GM19023 (cell line): Measurements from ENCODE around the gene PACRGL.

Experiments used
- ATAC-seq: cut with Tn5 transposase; IDR thresholded peaks from one replicate; pipeline ENCODE4 v1.9.1; 2021; ENCODE audit warnings: mild to moderate bottlenecking, moderate library complexity; ENCODE audit not compliant: unreplicated experiment

PACRGL gene

DNA sequence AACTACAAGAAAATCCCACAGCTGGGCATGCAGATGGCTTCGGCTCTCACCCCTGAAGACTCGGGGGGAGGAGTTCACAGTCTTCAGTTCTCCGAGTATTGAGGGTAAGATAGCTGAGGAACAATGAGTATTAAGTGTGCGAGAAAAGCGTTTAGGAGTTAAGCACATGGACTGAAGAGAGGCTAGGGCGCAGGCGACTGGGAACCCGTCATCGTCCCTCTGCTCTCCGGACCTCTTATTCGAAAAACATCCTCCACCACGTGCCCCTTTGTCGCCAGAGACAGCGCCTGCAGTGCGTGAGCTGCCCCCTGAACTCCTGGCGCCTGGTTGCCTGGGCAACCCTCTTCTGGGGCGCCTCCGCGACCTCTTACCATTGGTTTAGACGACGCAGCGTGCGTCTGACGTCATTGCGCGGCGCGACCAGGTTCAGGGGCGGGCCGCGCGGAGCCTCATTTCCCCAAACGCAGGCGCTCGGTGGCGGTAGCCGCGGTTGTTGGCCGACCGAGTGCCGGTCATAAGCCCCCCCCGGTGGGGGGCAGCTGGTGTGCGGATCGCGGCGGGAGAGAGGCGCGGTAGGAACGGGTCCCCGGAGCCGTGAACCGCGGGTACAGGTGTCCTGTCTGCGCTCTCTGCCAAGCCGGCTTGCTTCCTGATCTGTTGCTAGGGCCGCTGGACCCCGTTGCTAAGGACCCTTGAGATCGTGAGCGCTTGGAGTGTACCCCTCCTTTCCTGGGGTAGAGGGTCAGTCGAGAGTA lies at the start of gene PACRGL:
TSS of gene PACRGL (plus strand) at position 452 of the 755 bp plus-strand sequence. CDS start 4,024 bp downstream, outside the sequence.
- ATAC-seq, result peak; percentile 100

DNA sequence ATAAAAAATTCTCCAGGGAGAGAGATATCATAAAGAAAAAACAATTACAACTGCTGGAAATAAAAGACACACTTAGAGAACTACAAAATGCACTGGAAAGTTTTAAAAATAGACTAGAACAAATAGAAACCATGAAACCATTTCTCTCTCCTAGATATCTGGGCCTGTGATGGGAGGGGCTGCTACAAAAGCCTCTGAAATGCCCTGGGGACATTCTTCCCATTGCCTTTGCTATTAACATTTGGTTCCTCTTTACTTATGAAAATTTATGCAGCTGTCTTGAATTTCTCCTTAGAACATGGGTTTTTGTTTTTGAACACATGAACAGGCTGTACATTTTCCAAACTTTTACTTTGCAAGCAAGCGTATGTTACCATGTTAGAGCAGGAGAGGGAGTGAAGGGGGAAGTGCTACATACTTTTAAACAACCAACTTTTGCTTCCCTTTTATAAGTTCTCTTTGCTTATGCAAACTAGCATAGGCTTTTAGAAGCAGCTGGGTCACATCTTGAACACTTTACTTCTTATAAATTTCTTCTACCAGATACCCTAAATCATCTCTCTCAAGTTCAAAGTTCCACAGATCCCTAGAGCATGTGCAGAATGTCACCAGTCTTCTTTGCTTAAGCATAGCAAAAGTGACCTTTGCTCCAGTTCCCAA lies 47.9 kb upstream of the PACRGL start:
- ATAC-seq, result no peak

DNA sequence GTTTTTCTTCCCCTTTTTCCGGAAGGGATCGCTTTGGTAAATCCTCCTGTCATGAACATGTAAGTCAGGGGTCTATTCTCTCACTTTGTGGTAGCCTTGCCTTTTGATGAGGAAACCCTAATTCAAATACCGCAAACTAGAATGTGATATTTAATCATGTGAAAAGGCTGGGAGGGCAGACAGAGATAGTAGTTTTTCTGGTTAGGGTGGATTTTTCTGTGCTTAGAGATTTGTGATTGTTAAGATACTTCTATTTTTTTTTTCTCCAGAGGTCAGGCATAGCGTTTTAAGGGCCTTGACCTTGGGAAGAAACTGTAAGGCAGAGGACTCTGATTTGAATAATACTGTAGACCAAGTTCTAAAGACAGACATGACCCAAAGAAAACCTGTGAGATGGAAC lies 41.8 kb upstream of the PACRGL start:
- ATAC-seq, result no peak

DNA sequence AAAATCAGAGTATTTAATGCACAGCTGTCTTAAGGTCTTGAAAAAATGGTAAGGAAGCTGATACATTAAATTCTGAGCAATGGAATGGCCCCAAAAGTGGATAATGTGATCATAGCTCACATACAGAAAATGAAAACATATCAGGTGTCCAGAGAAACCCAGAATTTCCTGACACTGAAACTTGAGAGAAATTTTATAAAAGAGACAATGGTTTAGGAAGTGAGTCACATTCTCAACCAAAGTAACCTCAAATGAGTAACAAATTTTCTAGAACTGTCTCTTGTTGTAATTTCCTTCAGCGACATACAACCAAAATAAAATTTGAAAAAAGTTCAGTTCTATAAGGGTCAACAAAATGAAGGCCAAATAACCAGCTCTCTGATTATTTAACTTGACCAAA lies 37.4 kb upstream of the PACRGL start:
- no peak for ATAC-seq

DNA sequence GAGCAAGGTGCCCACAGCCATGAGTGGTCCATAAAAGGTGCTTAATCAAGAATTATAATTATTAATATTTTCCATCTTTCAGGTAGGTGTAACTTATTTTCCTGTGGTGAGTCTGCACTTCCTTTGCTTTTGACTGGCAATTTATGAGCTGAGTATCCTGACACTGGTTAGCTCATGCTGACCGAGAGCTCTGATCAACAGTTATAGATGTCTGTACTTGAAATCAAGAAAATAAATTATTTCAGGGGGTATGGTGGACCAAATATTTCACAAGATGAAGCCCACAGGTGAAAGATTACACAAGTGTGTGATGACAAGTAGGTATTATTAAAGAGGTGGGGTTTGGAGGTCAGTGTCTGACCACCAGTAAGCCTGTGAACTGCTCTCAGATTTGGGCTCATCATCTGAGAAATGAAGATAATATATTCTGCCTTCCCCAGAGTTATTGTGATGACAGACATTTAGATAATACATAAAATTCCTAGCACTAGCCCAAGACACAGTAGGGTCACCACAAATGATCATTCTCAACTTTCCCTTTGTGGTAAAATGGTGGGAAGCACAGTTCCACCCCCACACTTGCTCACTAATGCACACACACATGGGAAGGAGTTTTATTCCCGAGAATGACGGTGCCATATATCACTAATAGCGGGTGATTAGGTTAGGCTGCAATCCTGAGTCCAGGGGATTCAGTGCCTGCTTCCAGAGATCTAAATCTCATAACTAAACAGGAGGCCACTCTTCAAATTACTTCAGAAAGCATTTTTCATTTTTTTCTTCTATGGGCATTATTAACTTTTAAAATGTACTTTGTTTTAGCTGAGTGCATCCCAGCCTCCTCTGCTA lies 34.0 kb upstream of the PACRGL start:
- ATAC-seq, result no peak

DNA sequence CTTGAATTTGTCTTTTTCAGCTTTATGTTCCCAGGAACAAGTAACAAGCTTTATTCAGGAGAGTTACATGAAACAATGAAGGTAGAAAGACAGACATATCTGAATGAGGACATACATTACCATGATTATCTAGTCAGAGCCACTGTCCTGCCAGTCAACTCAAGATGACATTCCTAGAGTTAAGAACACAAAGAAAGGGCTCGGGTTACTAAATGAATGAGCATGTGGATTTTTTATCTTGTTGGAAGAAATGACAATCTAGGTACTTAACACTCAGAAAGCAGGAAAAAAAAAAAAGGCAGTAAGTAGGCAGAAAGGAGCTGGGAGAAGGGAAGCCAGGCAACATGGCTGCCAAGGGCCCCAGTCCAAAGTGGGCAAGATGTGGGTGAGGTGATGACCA lies 28.0 kb upstream of the PACRGL start:
- no peak for ATAC-seq

DNA sequence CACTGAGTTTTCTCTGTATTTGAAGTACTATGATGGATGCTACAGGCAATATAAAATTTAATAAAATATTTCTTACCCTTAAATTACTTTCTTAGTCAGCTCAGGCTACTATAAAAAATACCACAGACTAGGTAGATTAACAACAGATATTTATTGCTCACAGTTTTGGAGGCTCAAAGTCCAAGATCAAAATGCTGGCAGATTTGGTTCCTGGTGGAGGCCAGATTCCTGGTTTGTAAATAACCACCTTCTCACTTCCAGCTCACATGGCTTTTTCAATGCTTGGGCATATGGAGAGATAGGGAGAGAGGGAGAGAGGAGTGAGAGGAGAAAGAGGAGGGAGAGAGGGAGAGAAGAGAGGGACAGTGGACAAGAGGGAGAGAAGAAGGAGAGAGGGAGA lies 24.5 kb upstream of the PACRGL start:
- no peak for ATAC-seq

DNA sequence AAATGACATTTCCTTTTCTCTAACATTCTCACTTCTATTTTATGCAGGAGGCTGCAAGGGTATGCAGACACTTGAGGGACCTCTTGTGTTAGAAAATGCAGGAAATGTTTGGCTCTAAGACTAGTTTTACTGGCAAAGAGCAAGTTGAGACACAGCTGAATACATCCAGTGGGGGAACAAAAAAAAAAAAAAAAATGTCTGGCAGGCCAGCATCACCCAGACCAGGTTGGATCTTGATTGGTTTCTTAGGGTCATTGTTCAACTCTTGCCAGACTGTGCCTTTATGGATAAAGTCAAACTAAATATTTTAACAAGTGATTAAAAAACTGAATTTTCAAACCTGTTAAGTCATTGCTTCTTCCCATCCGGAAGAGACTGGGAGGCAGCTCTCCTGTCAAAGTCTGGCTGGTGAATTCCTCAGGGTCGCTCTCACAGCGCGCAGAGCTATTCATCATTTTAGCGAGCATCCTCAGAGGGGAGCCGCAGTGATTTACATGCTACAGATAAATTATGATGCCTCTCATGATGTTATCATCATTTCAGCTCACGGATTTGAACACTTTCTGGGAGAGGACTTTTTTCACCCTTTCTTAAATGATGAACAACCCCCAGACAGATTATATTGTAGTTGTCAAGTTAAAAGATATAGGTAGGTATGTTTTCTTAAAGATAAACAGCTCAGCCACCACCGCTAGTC lies 23.6 kb upstream of the PACRGL start:
- ATAC-seq, result no peak

DNA sequence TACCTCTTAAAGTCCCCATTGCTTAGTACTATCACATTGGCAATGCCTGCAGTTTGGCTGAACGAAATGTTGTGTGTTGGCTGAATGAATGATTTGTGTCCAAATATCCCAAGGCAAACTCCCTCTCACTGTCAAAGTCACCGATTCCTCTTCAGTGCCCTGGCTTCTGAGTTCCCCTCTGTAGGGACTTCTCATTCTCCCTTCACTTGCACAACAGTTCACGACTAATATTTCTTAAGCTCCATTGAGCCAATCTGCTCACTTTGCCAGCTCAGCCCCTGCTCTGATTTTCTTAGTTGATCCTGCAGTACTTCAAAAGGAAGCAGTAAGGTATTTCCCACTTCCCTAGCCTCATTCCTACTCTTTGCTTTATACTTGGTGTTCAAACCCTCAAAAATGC lies 21.9 kb upstream of the PACRGL start:
- no peak for ATAC-seq

DNA sequence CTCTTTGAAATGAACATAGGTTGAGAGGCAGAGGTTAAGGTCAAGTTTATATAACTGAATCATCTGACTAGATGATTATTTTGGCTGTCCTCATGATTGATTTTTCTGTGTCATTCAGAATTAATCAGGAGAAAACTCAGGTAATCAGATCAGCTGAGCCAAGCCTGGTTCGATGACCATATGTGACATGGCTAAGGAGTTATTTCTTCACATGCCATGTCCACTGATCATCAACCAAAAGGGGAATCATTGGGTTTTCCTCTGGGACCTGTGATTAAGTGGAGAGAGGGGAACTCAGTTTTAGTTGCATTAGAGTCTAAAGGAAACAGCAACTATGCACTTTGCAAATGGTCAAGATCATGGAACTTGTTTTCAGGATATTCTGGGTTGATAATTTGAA lies 20.3 kb upstream of the PACRGL start:
- no peak for ATAC-seq

DNA sequence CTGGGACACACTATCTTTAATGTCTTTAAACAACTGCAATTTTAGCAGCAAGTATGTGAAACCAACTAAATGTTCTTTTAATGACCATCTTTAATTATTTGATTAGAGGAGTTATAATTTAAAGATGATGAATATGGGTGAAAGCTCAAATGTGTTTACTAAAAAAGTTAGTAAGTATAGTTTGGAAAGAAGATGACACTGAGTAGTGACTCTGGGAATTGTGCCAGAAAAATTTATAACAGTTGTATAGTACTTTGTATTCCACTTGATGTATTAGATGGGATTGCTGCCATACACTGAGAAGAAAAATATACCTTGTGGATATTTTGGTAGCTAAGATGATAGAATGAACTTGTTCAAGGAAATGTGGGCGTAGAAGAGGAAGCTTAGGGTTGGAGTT lies 19.5 kb upstream of the PACRGL start:
- ATAC-seq, result no peak

DNA sequence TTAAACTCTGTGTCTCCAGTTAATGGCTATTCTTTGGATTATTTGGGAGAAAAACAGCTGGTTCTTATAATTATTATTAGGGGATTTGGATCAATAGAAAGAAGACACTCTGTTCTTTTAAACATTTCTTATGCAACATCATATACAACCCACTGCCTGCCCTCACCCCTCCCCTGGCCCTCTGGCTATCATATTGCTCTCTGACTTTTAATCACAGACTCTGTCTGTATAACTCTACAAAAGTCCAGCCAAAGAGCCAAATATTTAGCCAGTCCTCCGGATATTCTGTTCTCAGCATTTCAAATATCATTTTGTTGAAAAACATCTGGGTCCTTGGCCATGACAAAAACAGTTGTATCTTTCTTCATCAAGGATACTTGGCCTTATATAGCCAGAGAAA lies 19.0 kb upstream of the PACRGL start:
- ATAC-seq, result no peak

DNA sequence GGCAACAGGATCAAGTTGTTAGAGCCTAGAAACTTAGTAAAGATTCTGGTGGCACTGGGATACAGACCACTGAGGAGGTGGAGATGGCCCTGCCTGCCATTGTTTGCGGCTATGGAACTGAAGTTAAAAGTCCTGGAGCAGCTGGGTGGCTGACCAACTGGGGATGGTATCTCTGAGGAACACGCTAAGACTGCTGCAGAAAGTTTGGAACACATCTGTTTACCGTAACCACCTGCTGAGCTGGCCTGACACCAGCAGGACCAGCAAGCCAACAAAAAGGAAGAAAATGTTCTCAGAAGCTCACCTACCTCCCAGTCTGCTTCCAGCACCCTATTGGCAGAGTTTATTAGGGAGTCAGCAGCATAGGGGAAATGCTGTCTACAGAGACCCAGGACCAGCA lies 17.4 kb upstream of the PACRGL start:
- ATAC-seq, result no peak

DNA sequence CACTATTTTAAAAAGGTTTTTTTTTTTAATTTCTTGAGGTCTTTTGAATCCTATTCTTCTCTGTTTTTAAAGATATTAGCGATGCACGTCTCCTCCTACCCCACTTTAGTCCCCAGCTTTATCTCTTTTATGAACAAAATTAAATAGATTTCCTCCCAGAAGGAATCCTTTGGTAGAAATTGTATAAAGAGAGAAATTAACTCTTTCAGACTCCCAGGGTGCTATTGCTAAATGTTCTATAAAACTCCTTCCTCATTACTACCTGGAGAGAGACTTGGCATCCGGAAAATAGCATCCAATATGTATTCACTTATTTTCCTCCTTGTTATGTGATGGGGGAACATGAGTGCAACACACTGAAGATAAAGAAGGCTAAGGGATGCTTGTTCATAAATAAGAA lies 16.5 kb upstream of the PACRGL start:
- no peak for ATAC-seq

DNA sequence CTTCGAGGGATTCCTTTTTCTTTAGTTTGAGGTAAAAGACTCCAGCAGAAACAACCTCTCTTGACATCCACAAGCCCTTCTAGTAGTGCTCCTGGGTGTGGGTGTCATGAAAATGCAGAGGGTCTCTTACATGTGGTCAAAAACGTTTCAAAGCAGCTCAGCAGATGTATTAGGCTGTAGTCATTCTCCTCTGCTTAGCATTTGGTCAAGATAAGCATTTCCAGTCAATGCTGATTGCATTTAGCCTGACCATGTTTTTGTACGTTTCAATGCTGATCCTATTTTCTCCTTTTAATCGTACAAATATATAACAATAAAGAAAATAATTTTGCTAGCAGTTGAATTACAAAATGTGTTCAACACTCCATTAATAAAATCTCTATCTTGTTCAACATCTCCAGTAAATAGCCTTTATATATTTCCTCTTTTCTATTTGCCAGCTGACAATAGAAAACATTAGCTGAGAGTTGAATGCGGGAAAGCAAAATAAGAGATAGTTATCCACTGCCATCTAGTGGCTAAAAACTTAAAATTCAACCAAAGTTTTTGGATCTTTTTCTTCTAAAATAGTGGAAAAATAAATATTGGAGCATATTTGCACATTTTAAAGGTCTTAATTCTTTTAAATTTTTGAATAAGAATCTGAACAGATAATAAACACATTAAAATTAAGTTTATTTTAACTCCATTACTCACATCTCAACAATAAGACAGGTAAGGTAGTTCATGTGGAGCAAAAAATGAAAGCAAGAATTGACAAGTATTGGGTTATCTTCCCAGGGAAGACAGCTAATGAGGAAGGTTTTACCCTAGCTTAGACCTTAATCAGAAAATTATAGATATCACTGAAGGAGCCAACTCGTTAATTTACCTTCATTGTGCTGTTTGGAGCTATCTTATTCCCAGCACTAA lies 15.2 kb upstream of the PACRGL start:
- ATAC-seq, result no peak

DNA sequence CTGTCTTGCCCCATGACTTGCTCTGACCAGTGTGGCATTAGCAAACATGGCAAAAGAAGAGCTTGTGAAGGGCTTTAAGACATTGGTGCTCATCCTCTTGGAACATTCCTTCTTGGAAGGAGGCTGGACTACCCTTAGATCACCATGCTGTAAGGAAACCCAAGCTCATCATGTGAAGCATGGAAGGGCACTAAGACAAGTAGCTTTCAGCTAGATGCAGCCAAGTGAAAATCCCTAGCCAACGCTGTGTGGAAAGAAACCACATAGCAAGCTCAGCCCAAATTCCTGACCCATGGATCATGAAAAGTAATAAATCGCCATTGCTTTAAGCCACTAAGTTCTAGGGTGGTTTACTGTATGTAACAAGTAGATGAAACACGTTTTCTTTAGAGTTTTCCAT lies 12.4 kb upstream of the PACRGL start:
- no peak for ATAC-seq

DNA sequence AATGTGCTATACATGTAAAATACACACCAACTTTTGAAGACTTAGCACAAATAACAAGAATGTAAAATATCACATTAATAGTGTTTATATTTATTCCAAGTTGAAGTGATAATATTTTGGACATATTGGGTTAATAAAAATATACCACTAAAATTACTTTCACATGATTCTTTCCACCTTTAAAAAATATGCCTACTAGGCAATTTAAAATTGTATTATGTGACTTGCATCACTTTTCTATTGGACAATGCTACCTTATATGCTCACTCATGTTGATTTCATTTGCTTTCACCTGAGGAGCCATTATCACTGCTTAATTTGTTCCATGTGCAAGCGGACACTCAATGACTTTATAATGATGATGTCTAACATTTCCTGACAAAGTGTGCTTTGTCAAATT lies 3.4 kb upstream of the PACRGL start:
- ATAC-seq, result no peak

DNA sequence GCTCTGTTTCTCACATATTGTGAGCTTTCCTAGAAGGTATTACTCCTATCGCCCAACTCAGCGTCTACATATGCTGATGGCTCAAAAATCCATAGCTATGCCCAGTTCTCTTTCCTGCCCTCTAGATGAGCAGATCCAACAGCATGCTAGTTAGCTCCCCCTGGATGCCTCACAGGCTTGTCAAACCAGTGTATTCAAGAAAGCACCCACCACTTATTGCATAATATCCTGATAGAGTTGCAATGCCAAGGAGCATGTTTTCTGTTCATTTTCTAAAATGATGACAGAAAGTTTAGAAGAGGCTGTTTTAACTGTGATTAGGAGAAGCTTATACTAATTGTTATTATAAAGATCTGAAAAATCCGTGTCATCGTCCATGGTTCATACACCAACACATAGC lies 1.9 kb upstream of the PACRGL start:
- no peak for ATAC-seq

DNA sequence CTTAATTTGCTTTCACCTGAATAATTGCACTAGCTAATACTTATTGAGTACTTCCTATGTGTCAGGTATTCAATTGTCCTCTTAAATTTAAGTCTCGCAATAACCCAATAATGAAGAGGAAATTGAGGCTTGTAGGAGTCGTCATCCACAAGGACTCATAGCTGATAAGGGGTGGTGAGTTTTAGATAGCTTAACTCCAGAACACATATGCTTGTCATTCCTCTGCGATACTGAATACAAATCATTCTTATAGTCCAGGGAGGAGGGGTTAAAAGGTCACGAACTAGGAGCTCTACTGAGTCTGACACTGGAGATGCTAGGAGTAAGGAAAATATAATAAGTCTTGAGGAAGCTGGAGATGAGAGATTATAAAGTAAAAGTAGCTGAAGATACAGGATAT lies 1.4 kb upstream of the PACRGL start:
- ATAC-seq, result no peak

DNA sequence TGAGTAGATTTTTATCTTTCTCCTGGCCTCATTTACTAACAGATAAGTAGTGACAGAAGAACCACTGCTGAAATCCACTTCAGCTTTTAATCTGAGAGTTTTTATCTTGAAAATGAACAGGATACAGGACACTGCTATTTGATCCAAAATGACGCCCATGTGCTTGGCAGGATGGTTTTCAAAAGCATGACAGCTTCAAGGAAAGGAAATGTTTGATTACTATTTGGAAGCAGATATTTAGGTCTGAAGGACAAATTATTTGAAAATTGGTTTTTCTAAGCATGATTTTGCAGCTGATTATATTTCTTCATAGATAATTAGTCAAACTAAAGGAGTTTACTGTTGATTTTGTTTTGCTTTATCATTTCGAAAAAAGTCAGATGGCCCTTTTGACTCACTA lies 11.1 kb downstream of the PACRGL start:
- ATAC-seq, result no peak
